Measurements from ENCODE around the gene ZNF497.
"Not testable (repeated sequence)": the region's sequence is repeated elsewhere in the genome, so short reads cannot be mapped to it uniquely, and the experiment has no call there.

Gene ZNF497

DNA sequence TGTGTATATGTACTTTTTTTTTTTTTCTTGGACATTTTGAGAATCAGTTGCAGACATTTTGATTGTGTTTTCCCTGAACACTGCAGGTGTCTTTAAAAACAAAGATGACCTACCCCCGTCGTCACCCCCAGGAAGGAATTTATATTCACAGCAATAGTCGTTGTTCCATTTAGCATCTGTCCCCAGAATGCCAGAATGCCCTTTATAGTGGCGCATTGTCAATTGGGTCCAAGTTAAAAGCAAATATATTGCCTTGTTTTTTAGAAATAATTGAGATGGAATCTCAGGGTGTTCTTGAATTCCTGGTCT lies 31.1 kb upstream of the ZNF497 start:
- DNase-seq = no peak

DNA sequence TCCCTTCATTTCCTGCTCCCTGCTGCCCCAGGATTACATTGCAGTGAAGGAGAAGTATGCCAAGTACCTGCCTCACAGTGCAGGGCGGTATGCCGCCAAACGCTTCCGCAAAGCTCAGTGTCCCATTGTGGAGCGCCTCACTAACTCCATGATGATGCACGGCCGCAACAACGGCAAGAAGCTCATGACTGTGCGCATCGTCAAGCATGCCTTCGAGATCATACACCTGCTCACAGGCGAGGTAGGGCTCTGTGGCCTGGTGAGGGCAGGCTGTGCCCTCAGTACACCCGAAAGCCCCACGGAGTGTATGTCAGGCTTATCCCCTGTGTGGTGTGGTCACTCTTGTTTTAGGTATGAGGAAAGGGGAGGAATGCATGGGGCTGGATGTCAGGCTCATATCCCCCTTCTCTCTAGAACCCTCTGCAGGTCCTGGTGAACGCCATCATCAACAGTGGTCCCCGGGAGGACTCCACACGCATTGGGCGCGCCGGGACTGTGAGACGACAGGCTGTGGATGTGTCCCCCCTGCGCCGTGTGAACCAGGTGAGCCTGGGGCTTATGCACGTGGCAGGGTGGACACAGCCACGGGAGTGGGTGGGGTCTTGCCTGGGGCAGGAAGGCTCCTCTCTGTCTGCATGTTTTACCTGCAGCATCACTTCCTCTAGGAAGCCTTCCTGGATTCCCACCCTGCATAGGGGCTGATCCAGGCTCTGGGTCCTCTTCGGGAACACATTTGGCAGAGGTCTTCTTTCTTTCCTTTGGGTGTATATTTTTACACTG lies 30.6 kb upstream of the ZNF497 start:
- no peak for DNase-seq

DNA sequence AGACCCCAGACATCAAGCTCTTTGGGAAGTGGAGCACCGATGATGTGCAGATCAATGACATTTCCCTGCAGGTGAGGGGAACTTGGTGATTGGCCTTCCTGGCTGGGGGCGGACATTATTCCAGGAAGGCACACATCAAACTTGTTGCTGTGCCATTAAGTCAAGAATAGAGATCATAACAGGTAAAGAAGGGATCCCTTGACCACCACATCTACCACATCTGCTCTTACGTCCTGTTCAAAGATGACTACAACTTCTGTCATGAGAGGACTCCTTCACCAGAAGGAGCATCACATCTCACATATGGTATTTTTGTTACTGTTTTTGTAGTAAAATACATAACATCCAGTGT lies 25.6 kb upstream of the ZNF497 start:
- DNase-seq = no peak

DNA sequence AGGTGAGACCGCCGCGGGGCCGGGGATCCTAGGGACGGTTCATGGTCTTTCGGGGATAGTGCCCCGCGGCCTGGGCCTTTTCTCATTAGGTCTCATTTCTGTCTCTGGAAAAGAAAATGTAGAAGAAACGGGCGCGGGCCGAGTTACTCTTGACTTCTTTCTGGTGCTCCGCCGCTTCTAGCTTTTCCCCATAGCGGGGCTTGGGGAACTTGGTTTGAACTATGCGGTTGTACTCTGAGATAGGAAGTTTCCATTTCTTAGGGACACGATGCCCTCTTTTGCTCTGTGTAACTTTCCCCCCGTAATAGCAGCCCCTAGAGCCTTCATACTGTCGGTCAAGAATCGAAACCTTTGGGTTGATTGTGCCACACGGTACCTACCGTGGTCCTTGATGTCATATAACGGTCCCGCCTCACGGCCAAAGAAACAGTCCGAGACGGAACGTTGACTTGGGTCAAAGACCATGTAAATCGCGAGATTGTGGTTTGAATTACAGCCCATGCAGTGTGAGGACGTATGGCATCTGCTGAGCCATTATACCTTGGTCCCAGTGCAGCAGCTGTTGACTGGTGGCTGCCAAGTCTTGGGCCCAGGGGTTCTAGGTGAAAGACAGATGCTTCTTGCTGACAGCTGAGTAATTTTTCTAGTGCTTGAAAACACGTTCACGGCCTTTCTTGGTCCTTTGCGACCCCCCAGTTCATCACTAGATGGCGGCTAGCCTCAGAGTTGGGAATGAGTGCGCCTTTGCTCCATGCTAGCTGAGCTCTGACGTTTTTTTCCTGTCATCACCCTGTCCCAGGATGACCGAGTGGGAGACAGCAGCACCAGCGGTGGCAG lies 25.0 kb upstream of the ZNF497 start:
- DNase-seq = peak; percentile 32

DNA sequence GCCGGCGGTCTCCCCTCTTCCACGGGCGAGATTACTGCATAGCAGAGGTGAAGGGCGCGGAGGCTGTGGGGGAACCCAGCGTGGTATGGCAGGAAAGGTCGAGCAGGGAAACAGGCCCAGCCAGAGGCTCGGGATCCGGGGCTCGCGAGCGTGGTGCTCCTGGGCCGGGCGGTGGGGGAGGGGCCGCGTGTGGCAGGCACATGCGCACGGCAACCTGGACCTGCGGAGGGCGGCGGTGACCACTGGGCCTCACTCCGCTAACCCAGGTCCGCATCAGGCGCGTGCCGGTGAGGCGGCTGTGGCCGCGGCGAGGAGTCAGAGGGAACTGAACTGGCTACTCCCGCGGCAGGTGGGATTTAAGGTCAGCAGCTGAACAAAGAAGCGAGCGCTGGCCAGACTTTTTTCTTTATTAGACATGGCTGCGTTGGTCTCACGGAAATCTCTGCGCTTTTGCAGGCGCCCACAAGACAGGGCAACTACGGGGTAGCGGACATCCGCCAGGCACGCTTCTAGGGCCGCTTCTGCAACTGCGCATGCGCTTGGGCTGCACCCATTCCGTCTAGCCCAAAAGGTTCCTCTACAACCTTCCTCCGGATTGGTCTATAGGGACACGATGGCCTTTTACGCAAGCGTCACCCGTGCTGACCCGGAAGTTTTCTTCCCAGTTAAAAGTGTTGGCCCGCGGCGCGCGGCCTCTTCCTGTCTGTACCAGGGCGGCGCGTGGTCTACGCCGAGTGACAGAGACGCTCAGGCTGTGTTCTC lies 24.2 kb upstream of the ZNF497 start, which contains the start of gene RPS5:
Gene RPS5, plus strand, starts transcription at position 694 of the 762 bp plus-strand sequence. CDS start 869 bp downstream, outside the sequence.
- DNase-seq = peak; percentile 99

DNA sequence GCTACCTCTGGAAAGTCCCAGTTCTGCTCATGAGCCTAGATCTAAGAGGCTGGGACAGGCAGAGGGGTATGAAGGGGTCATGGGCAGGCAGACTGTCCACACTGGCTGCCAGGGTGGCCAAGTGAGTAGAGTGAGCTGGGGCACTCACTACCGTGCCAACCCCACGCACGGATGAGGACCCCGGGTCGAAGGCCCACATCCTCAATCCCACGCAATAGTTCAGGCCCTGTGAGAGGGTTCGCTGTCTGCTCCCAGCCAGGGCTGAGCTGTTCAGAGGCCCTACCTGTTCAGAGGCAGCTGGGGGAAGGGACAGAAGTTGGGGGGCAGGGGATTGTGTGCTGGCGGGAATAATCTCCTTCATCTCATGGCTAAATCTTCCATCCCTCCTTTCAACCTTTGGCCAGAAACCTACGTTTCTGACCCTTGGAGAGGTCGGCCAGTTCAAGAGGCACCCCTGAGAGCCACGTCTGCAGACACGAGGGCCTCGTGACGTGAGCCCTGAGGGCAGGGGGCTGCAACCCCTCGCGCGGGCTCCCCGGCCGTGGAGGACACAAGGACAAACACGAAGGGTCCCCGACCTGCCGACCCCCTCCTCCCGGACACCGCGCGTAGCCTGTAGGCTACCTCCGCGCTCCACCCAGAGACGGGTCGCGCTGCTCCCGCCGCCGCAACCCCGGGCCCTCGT lies 23.5 kb upstream of the ZNF497 start:
- DNase-seq = peak; percentile 45

DNA sequence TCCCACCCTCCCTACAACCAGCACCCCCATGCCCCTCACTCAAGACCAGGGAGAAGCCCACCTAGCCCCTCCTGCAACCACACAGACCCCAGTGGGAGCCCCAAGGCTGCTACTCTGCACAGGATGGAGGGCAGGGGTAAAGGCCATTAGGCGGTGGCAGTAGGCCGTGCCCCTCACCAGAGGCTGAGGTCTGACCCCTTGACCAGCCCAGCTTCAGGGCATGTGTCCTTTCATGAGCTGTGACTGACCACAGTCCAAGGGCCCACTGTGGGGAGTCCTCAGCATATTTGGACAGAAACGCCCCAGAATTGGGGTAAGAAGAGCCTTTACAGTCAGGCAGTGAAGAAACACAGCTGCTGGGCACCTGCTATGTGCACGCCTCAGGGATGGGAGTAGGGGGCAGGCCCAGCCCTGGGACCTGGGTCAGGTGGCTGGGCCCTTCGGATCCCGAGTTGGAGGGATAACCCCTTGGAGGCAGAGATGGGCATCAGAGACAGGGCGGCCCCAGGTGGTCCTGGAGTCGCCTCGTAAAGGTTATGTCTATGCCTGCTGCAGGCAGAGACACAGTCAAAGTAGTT lies 22.9 kb upstream of the ZNF497 start:
- no peak for DNase-seq

DNA sequence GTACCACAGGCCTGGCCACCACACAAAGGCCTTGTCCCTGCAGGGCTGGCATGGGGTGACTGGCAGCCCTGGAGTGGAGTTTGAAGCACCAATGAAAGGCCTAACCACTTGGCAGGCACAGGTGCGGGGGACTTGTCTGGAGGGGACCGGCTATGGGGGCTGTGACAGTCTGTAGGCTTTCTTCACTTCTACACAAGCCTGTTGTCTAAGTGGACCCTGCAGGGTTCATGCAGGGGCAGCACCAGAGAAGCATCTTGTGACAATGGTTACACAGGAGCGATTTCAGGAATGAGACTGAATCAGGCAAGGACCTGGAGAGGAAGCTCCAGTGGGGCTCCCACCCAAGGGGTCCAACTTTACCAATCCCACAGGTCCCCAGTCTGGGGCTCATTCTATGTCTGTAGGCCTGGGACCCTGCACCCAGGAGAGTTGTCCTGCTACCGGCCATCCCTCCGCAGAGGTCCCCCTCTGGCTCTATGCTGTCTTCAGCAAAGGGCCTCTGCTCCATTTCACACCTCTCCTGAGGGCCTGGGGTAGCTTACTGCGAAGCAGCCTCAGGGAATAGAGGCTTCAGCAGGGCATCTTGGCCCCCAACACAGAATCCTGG lies 20.5 kb upstream of the ZNF497 start:
- DNase-seq = no peak

DNA sequence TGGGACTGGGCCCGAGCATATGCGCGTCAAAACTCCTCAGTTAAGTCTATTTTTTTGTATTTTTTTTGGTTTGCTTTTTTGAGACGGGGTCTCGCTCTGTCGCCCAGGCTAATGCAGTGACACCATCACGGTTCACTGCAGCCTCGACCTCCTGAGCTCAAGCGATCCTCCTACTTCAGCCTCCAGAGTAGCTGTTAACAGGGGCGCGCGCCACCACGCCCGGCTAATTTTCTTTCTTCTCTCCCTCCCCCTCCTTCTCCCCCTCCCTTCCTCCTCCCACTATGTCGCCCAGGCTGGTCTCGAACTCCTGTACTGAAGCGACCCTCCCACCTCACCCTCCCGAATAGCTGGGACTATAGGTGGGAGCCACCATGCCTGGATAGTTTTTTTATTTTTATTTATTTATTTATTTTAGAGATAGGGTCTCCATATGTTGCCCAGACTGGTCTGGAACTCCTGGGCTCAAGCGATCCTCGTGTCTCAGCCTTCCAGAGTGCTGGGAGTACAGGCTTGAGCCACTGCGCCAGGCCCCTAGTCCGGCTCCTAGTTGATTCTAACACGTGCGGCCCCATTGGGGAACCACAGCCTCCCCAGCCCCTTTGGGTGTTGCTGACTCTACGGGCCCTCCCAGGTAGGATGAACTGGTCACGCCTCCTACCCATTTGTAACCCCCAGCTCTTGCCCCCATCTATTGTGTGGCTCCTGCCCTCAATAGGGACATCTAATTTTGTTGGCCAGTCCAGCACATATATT lies 19.1 kb upstream of the ZNF497 start:
- DNase-seq = no peak

DNA sequence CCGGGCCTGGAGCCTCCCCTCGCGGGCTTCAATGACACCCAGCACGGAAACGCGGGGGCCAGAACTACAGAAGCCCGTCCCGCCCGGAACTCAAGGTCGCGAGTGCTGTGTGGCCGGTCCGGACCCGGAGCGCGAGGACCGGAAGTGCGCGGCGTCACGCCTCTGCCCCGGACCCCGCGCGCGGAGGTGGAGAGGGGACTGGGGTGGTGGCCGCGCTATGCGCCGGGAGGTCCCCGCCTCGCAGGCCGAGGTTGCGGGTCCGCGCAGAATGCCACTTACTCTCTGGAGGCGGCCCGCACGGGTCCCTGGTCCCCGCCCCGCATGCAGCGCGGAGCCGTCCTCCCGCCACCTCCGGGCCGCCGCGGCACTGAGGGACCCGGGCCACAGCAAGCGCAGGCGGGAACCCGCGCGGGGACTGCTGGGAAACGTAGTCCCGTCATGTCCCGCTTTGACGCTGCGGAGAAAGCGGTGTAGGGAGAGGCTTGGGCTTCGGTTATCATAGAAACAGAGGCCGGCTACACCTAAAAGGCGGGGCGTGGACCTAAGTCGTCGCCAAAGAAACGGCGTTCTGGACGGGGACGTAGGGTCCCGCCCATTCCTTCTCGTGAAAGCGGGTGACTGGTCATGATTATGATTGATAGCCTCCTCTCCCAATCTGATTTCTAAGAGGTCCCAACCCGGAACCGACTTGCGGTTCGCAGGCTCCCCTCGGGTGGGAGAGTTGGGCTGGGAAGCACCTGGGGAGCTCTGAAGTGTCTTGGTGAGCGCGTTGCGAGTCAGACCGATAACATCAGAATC lies 18.3 kb upstream of the ZNF497 start, which contains the start of gene ZNF837:
Gene ZNF837, minus strand, starts transcription at position 369 of the 798 bp plus-strand sequence. CDS start 11,698 bp downstream, outside the sequence.
- DNase-seq = peak; percentile 100

DNA sequence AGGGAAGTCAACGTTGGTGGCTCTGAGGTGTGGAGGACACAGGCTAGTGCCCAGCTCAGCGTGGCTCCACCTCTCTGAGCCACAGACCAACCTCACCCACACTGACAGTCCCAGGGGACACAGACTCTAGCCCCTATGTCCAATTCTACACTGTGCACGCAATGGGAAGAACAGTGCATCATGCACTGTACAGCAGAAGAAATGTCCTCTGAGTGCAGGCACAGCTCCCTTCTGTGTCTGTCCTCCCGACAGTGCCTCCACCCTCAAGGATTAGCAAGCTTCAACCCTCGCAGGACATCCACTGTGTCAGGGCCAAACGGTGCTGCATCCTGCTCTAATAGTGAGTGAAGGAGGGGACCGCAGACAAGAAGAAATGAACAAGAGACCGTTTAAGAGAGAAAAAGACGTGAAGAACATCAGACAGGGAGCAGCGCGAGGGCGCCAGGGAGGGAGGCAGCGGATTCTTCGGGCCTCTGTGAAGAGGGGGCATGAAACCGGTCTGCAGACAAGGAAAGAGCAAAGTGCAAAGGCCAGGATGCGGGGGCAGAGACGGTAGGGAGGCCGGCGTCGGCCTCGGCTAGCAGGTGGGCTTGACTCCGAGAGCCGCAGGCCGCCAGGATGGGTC lies 17.6 kb upstream of the ZNF497 start:
- no peak for DNase-seq

DNA sequence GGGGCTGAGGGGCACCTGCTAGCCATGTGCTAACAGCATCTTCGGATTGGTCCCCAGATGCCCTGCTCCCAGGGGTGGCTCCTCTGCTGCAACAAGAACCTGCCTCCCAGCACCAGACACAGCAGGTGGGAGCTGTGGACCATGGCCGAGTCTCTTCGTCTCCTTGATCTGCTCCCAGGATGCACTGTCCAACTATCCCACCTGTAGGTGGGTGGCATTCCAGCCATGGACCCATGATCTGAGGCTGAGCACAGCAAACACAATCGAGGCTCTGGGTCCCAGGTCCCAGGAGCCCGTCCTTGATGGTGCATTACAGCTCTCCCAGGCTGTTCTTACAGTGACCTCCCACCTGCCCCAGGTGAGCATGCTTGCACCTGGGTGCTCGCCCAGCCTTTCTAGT lies 16.7 kb upstream of the ZNF497 start:
- no peak for DNase-seq

DNA sequence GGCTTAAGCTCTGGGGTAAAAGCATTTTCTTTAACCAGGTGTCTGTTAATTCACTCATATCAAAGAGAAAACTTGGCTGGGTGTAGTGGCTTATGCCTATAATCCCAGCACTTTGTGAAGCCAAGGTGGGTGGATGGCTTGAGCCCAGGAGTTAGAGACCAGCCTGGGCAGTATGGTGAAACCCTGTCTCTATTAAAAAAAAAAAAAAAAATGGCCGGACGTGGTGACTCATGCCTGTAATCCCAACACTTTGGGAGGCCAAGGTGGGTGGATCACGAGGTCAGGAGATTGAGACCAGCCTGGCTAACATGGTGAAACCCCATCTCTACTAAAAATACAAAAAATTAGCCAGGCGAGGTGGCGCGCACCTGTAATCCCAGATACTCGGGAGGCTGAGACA lies 14.2 kb upstream of the ZNF497 start:
- not testable (repeated sequence) for DNase-seq

DNA sequence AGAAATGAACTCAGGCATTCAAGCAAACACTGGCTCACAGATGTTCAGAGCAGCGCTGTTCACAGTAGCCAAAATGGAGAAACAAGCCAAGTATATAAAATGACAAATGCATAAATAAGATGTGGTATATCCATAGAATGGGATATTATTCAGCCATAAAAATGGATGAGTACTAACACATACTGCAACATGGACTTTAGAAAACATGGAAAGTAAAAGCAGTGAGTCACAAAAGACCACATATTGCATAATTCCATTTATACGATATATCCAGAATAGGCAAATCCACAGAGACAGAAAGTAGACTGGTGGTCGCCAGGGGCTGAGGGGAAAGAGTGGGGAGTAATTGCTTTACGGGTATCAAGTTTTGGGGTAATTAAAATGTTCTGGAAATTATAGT lies 11.6 kb upstream of the ZNF497 start:
- no peak for DNase-seq

DNA sequence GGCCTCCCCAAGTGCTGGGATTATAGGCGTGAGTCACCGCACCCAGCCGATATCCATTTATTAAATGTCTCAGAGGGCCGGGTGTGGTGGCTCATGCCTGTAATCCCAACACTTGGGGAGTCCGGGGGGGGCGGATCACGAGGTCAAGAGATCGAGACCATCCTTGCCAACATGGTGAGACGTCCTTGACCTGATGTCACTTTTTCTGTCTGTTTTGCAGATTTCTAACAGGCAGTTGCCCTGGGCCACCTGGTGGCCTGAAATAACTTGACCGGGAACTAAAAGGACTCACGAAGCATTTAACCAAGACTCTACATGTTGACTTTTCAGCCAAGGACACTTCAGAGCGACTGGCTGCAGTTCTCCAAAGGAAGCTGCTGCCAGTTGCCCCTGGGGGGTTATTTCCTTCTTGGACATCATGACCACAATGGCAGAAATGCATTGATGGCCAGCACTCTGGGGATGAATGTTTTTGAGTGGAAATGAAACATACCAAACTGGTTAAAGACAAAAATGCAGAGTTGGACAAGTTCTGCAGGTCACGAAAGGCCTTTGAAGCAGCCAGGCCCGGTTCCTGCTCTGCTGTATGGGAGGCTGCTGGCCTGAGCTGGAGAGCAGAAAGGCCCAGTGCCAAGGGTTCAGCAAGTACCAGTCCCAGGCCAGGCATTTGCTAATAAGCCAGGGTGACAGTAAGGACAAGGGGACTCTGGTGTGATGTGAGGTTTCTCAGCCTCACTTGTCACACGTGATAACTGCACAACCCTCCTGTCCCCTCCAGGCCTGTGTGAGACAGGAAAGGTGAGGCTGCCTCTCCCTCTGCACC lies 10.0 kb upstream of the ZNF497 start:
- DNase-seq = no peak

DNA sequence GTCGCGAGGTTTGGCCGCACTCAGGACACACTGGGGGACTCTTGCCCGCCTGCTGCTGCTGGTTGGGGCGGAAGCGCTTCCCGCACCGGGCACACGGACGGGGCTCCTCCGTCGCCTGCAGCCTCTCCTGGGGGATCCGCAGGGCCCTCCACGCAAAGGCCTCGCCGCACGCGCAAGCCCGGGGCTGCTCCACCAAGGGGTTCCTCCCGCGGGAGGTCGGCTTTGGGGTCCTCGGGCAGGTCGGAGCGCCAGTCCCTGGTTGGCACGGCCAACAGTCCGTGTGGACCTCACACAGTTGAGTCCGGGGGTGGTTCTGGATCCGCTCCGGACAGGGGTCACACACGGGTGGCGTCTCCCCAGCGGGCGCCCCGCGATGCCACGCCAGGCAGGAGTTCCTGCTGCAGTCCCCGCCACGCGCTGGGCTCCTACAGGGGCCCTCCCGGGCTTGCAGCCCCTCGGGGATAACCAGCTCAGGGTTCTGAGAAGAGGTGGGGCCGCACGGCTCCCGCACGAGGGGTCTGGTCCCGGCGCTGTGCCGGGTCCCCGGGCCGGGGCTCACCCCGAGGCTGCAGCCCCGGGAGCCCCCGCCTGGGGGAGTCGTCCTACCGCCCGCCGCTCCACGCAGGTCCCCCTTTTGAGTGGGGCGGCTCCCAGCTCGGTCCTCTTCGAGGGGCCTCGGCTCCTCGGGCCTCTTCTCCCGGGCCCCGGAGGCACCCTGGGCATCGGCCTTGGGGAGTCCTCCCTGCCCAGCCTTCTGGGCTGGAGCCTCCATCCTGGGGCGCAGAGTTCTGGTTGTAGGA lies 6.2 kb upstream of the ZNF497 start:
- no peak for DNase-seq

DNA sequence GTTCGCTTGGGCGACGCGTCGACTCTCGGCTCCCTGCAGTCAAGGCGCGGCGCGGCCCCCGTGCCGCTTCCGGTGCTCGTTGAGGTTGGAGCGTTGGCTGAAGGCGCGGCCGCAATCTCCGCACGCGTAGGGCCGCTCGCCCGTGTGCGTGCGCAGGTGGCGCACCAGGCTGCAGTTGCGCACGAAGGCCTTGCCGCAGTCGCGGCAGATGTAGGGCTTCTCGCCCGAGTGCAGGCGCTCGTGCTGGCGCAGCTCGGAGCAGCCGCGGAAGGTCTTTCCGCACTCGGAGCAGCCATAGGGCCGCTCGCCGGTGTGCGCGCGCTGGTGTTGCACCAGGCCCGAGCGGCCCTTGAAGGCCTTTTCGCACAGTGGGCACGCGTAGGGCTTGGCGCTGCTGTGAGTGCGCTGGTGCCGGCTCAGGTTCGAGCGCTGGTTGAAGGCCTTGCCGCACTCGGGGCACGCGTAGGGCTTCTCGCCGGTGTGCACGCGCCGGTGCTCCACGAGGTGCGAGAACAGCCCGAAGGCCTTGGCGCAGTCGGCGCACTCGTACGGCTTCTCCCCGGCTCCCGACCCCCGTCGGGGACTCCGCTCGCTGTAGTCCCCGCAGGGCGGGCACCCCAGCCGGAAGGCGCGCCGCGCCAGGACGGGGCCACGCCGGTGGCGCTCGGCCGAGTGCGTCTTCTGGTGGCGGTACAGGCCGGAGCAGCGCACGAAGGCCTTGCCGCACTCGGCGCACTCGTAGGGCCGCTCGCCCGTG lies 5.3 kb upstream of the ZNF497 start:
- no peak for DNase-seq
